A549 (cell line): ENCODE measurements around the gene DOCK9. TPM values are rescaled to one million over a fixed set of nuclear protein-coding genes. Genes with fewer than 3 reads are reported as not detected.
"Not testable (repeated sequence)": the region's sequence is repeated elsewhere in the genome, so short reads cannot be mapped to it uniquely, and the experiment has no call there.

Experiments
- ATAC-seq, 2 experiments: fragments of 200-7000 bp in 1 of 2; fragments of >200 bp in 1 of 2; cut with Nextera tagmentation in 1 of 2; cut with Tn5 transposase in 1 of 2; 3 replicates each; pipeline versions ENCODE4 v1.8.0 to v1.9.1; 2018 to 2020; ENCODE audit warnings: mild to moderate bottlenecking in 1 of 2, moderate library complexity in 1 of 2
- CTCF ChIA-PET: fragments of 300-600 bp; sonication (Branson Sonifier 250); formaldehyde crosslinking; extraction: SDS; loops from one replicate; lab custom pipeline; 2021; ENCODE audit warnings: antibody characterized with exemption, inconsistent platforms; lab: Yijun Ruan, JAX
- POLR2A ChIA-PET: fragments of 350-600 bp; formaldehyde crosslinking; extraction: SDS; loops from one replicate; lab custom pipeline; 2021; ENCODE audit warnings: antibody characterized with exemption, inconsistent platforms; lab: Yijun Ruan, JAX
- DNase-seq, 2 experiments: peaks; one replicate each; pipeline versions ENCODE4 v3.0.0 to v3.0.0-alpha.2; 2011 to 2016; ENCODE audit warnings: low read depth in 1 of 2, low spot score in 1 of 2
- FAIRE-seq: peaks from 2 replicates; lab custom pipeline; 2011; peaks lifted over from hg19 to GRCh38; lab: Jason Lieb, UNC
- H3K27ac ChIP-seq, 2 experiments: fragments of >200 bp; sonication (Bioruptor Twin); formaldehyde crosslinking; 3 replicates each; pipeline ENCODE4 v1.5.1; 2016 to 2017
- H3K4me1 ChIP-seq: fragments of >200 bp; sonication (Bioruptor Twin); formaldehyde crosslinking; 3 replicates; pipeline ENCODE4 v1.6.1; 2016
- H3K4me2 ChIP-seq: fragments of >200 bp; sonication (Bioruptor Twin); formaldehyde crosslinking; 3 replicates; pipeline ENCODE4 v1.6.1; 2016
- H3K4me3 ChIP-seq: fragments of >200 bp; sonication (Bioruptor Twin); formaldehyde crosslinking; 3 replicates; pipeline ENCODE4 v1.5.1; 2016
- H3K9me3 ChIP-seq: fragments of >200 bp; sonication (Bioruptor Twin); formaldehyde crosslinking; 3 replicates; pipeline ENCODE4 v1.6.1; 2016
- CBX8 ChIP-seq: fragments of 200-600 bp; sonication (generic); IDR thresholded peaks from 2 replicates; pipeline ENCODE4 v1.6.1; 2016
- EHMT2 ChIP-seq: fragments of 200-600 bp; sonication (generic); IDR thresholded peaks from 2 replicates; pipeline ENCODE4 v1.6.1; 2016; ENCODE audit warnings: antibody characterized with exemption, low read depth, mild to moderate bottlenecking, moderate library complexity
- EP300 ChIP-seq, 2 experiments: fragments of >200 bp; sonication (Bioruptor Twin); formaldehyde crosslinking; IDR thresholded peaks; 2 replicates in 1 of 2; 3 replicates in 1 of 2; pipeline ENCODE4 v1.6.1; 2016 to 2017
- ESRRA ChIP-seq: fragments of 150-350 bp; IDR thresholded peaks from 2 replicates; pipeline ENCODE4 v1.6.1; 2014; ENCODE audit warnings: mild to moderate bottlenecking, low read length, borderline replicate concordance
- FOSL2 ChIP-seq, 2 experiments: fragments of 450-650 bp in 1 of 2; fragments of >200 bp in 1 of 2; sonication (Bioruptor Twin) in 1 of 2; formaldehyde crosslinking; IDR thresholded peaks; 2 replicates each; pipeline versions ENCODE4 v1.5.0 to v1.6.1; 2016 to 2020; ENCODE audit warnings: mild to moderate bottlenecking in 1 of 2, moderate library complexity in 1 of 2
- HOXA7 ChIP-seq: fragments of 250-450 bp; sonication (Bioruptor Pico); IDR thresholded peaks from 2 replicates; pipeline ENCODE4 v1.5.0; 2020; ENCODE audit warnings: mild to moderate bottlenecking, moderate library complexity
- JUN ChIP-seq, 2 experiments: fragments of >200 bp; sonication (Bioruptor Twin); formaldehyde crosslinking; IDR thresholded peaks; 2 replicates in 1 of 2; 3 replicates in 1 of 2; pipeline ENCODE4 v1.6.1; 2016 to 2017
- JUNB ChIP-seq: fragments of >200 bp; sonication (Bioruptor Twin); formaldehyde crosslinking; IDR thresholded peaks from 2 replicates; pipeline ENCODE4 v1.6.1; 2016
- KDM1A ChIP-seq: fragments of 200-600 bp; sonication (generic); IDR thresholded peaks from 2 replicates; pipeline ENCODE4 v1.6.1; 2016; ENCODE audit warnings: low read depth, mild to moderate bottlenecking
- KDM5A ChIP-seq: fragments of 200-600 bp; sonication (generic); IDR thresholded peaks from 2 replicates; pipeline ENCODE4 v1.6.1; 2016; ENCODE audit warnings: antibody characterized with exemption, mild to moderate bottlenecking
- MAZ ChIP-seq: fragments of 150-350 bp; IDR thresholded peaks from 2 replicates; pipeline ENCODE4 v1.6.1; 2014; ENCODE audit warnings: antibody characterized with exemption, low read depth, low read length, borderline replicate concordance
- NR3C1 ChIP-seq: fragments of >200 bp; sonication (Bioruptor Twin); formaldehyde crosslinking; IDR thresholded peaks from 3 replicates; pipeline ENCODE4 v1.6.1; 2017
- PHF8 ChIP-seq: fragments of 200-600 bp; sonication (generic); IDR thresholded peaks from 2 replicates; pipeline ENCODE4 v1.6.1; 2016; ENCODE audit warnings: low read depth, mild to moderate bottlenecking, antibody characterized with exemption, moderate library complexity, borderline replicate concordance
- RAD21 ChIP-seq, 2 experiments: fragments of >200 bp in 1 of 2; sonication (Bioruptor Twin) in 1 of 2; formaldehyde crosslinking in 1 of 2; IDR thresholded peaks in 1 of 2; conservative IDR thresholded peaks in 1 of 2; 2 replicates in 1 of 2; 3 replicates in 1 of 2; pipeline ENCODE4 v1.6.1; 2012 to 2018; ENCODE audit warnings: inconsistent platforms in 1 of 2
- RNF2 ChIP-seq: fragments of 200-600 bp; sonication (generic); IDR thresholded peaks from 2 replicates; pipeline ENCODE4 v1.6.1; 2016; ENCODE audit warnings: low read depth, mild to moderate bottlenecking, antibody characterized with exemption, moderate library complexity, borderline replicate concordance
- SMC3 ChIP-seq: fragments of >200 bp; sonication (Bioruptor Twin); formaldehyde crosslinking; IDR thresholded peaks from 3 replicates; pipeline ENCODE4 v1.6.1; 2018; ENCODE audit warnings: inconsistent platforms
- SREBF2 ChIP-seq: fragments of 450-650 bp; IDR thresholded peaks from 2 replicates; pipeline ENCODE4 v1.6.1; 2014; ENCODE audit warnings: mild to moderate bottlenecking, moderate library complexity
- USF2 ChIP-seq: fragments of 450-650 bp; IDR thresholded peaks from 2 replicates; pipeline ENCODE4 v1.6.1; 2014; ENCODE audit warnings: antibody characterized with exemption
- ZFP36 ChIP-seq: fragments of 450-650 bp; IDR thresholded peaks from 2 replicates; pipeline ENCODE4 v1.6.1; 2014; ENCODE audit warnings: borderline replicate concordance; ENCODE audit not compliant: partially characterized antibody
- ZSCAN20 ChIP-seq: fragments of 250-450 bp; sonication (Bioruptor Pico); IDR thresholded peaks from 2 replicates; pipeline ENCODE4 v1.8.0; 2022; ENCODE audit warnings: mild to moderate bottlenecking, moderate library complexity
- WGBS: methylation state at CpG from one replicate; pipeline ENCODE4 v1.1.6; 2017; ENCODE audit errors: missing lambda C conversion rate; 5-methylcytosine and 5-hydroxymethylcytosine counted together
- polyA plus RNA-seq, 4 experiments: library from polyadenylated mRNA; depleted of rRNA in 3 of 4; stranded (reverse); fragments of >200 nt; fragmentation: RNase III in 1 of 4; extraction: RNeasy Plus Mini Kit Qiagen cat#74134 plus additional on column Dnase treatment in 1 of 4; gene quantifications; 2 replicates in 3 of 4; 3 replicates in 1 of 4; pipeline ENCODE4 v1.2.3, GENCODE V29; 2011 to 2017
- TF ChIP-seq, protein P1 (sequence below): IDR thresholded peaks from 2 replicates; pipeline ENCODE4 v1.6.1; 2012; ENCODE audit warnings: low read depth, borderline replicate concordance
- TF ChIP-seq, protein P2 (sequence below): fragments of 250-450 bp; sonication (Bioruptor Pico); IDR thresholded peaks from 2 replicates; pipeline ENCODE4 v1.5.0; 2020; ENCODE audit warnings: low read depth, mild to moderate bottlenecking, moderate library complexity

The DOCK9 gene
- polyA plus RNA-seq, 2 of the 4 experiments (the other 2 are of a cell fraction): 34.0 to 43.9 TPM

DNA sequence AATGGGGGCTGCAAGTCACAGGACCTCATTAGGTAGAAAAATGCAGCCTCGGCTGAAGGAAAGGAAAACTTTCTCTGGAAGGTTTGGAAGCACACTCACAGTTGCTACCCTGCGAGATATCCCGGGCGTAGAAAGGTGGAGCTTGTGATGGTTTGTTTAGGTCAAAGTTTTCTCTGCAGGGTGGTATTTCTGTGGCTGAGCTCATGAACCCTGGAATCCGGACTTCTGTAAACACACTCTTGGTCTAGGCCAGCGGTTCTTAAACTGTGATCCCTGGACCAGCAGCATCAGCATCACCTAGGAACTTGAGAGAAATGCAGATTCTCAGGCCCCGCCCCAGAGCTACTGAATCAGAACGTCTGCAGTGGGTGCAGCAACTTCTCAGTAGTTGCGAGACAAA lies 222.1 kb downstream of the DOCK9 start (continued):
- no peak for TF ChIP-seq EHMT2

GRCh38 chr13:98755116-98755515 lies 222.7 kb downstream of the DOCK9 start:
- H3K4me2 ChIP-seq: no peak overlapping the region
- TF ChIP-seq KDM1A: no peak
- TF ChIP-seq JUNB: no peak
- no peak for TF ChIP-seq NR3C1
- TF ChIP-seq, all 56 proteins: peak for 0
- FAIRE-seq (no peak), DNase-seq (no peak), ATAC-seq (no peak)
- POLR2A ChIA-PET: no interaction called here
- no peak overlapping the region for H3K27ac ChIP-seq
- CTCF ChIA-PET: no interaction called here
- H3K9me3 ChIP-seq: 0 out of 3 replicates have a peak, but pooled peaks cover 6% of the 10 kb centered on the region
- WGBS: 96% methylated on average over 2 of the region's 2 CpGs
- no peaks in the 10 kb centered on the region for H3K4me1 ChIP-seq
- H3K4me3 ChIP-seq: no peak overlapping the region

GRCh38 chr13:98754468-98754867 lies 223.4 kb downstream of the DOCK9 start:
- DNase-seq, H3K27ac ChIP-seq, POLR2A ChIA-PET, FAIRE-seq, CTCF ChIA-PET, H3K4me2 ChIP-seq, H3K4me3 ChIP-seq, ATAC-seq, H3K9me3 ChIP-seq, H3K4me1 ChIP-seq: not testable (repeated sequence)
- 48% methylated on average over 3 of the region's 4 CpGs for WGBS

DNA sequence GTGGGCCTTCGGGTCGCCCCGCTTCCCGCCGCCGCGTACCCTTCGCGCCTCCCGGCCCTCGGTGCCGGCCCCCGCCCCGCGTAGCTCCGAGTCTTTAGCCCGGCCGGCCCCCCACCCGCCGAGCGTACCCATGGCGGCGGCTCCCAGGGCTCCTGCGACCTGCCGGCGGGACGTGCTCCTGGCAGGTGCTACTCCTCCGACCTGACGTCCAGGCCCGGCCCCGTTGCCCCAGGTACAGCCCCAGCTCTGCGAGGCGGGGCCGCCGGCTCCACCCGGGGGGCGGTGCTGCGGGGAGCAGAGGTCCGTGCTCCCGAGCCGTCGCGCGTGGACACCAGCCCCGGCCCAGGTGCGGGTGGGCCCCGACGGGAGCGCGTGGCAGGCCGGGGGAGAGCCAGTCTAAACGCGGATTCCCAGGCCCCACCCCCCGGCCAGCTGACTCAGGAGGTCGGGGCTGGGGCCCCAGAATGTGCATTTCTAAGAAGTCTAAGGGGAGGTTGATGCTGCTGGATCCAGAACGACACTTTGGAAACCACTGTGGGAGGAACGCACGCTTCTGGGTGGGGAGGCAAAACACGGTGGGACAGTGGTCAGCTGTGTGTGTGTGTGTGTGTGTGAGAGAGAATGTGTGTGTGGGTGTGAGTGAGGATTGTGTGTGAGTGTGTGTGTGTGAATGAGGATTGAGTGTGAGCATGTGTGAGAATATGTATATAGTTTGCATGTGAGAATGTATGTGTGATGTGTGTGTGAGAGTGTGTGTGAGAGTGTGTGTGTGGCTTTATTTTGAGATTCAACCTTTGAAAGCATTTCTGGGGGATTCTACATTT lies 225.2 kb downstream of the DOCK9 start, which contains the start of gene SLC15A1:
Gene SLC15A1 (minus strand): TSS at position 206 of the 824 bp plus-strand sequence. CDS start 74 bp downstream, at position 132.
- FAIRE-seq (no peak), ATAC-seq (peak; percentile 37 to 64; a peak in 4 of 6 replicates), DNase-seq (no peak)
- CTCF ChIA-PET: no interaction called here
- Histone ChIP-seq H3K9me3 (0 out of 3 replicates have a peak, but pooled peaks cover 6% of the 10 kb centered on the region), H3K4me1 (no peaks in the 10 kb centered on the region; the same call in 2 of the 3 replicates), H3K4me2 (peak within 1 kb of the TSS; percentile 81), H3K27ac (peak within 1 kb of the TSS; percentile 17 to 72; a peak in 3 of 6 replicates), H3K4me3 (peak within 1 kb of the TSS; percentile 41)
- POLR2A ChIA-PET: no interaction called here
- TF ChIP-seq, protein P1, sequence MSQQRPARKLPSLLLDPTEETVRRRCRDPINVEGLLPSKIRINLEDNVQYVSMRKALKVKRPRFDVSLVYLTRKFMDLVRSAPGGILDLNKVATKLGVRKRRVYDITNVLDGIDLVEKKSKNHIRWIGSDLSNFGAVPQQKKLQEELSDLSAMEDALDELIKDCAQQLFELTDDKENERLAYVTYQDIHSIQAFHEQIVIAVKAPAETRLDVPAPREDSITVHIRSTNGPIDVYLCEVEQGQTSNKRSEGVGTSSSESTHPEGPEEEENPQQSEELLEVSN: no peak
- TF ChIP-seq KDM5A (no peak), KDM1A (no peak), SMC3 (no peak), CBX8 (no peak), EP300 (IDR thresholded peaks at IDR 0.05) (no peak), JUN (IDR thresholded peaks at IDR 0.05) (no peak)
- 33% methylated on average over 7 of the region's 59 CpGs for WGBS

DNA sequence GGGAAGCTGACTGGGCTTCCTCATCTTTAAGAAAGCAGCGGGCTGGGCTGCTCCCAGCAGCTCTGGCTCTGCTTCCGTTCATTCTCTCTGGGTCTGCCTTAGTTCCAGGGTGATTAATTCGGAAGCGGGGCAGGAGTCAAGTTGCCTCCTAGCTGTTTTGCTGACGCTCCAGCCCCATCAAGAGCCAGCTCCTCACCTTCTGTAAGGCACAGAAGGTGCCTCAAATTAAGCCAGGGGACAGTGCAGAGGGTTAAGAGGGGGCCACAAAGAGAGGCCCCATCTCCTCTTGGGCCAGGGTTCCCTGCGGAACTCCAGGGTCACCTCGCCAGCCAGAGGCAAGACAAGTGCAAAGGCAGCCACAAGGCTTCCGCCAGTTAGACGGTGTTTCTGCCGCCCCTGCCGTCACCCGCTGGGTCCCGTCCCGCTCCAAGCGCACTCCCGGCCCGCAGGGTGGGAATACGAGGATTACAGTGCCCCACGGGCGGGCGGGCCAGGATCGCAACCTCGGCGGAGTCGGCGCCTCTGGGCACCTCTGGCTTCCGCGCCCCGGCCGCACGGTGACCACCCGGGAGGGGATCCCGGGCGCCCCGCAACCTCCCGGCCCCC lies 225.9 kb downstream of the DOCK9 start:
- WGBS: 94% methylated on average over 15 of the region's 36 CpGs
- no peak for TF ChIP-seq FOSL2 (IDR thresholded peaks at IDR 0.05)
- no peak for TF ChIP-seq FOSL2 (CRISPR knock-in tag; IDR thresholded peaks at IDR 0.05)
- no peak for TF ChIP-seq RNF2
- TF ChIP-seq KDM5A: no peak
- no peak for TF ChIP-seq HOXA7 (CRISPR knock-in tag)
- TF ChIP-seq PHF8: no peak
- no peak for TF ChIP-seq EHMT2
- no peak for TF ChIP-seq USF2
- TF ChIP-seq NR3C1: no peak
- TF ChIP-seq, protein P2, sequence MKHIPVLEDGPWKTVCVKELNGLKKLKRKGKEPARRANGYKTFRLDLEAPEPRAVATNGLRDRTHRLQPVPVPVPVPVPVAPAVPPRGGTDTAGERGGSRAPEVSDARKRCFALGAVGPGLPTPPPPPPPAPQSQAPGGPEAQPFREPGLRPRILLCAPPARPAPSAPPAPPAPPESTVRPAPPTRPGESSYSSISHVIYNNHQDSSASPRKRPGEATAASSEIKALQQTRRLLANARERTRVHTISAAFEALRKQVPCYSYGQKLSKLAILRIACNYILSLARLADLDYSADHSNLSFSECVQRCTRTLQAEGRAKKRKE (CRISPR knock-in tag): no peak
- TF ChIP-seq SREBF2: no peak
- no peak for TF ChIP-seq ZSCAN20
- no peak for TF ChIP-seq JUNB
- no peak for TF ChIP-seq CBX8
- no peak for TF ChIP-seq ESRRA
- no peak for TF ChIP-seq MAZ
- no peak for TF ChIP-seq ZFP36
- no peak for TF ChIP-seq RAD21 (conservative IDR thresholded peaks at IDR 0.05 in 1 of 2, IDR thresholded peaks at IDR 0.05 in 1 of 2)
- peak overlapping the region; percentile 41 for H3K4me3 ChIP-seq
- no peak for FAIRE-seq
- POLR2A ChIA-PET: no interaction called here
- H3K4me1 ChIP-seq: peaks cover 7% of the 10 kb centered on the region
- DNase-seq: no peak
- peak; percentile 7 to 41; a peak in 3 of 6 replicates for ATAC-seq
- H3K4me2 ChIP-seq: peak overlapping the region; percentile 81
- CTCF ChIA-PET: no interaction called here
- peak overlapping the region in 1 of 2 experiments; percentile 72; a peak in 3 of 6 replicates for H3K27ac ChIP-seq
- 0 out of 3 replicates have a peak, but pooled peaks cover 6% of the 10 kb centered on the region for H3K9me3 ChIP-seq
